Erythroblast (primary cell): Measurements from ENCODE around the gene ENOX1.

Experiments used
- GATA1 ChIP-seq: IDR thresholded peaks from 2 replicates; pipeline ENCODE4 v1.6.1; 2011; ENCODE audit warnings: low read depth, mild to moderate bottlenecking, control low read depth, low read length, moderate library complexity
- POLR2A ChIP-seq: IDR thresholded peaks from 2 replicates; pipeline ENCODE4 v1.6.1; 2011; ENCODE audit warnings: mild to moderate bottlenecking, low read length

- TF ChIP-seq POLR2A (no peak), GATA1 (no peak)
Measured at GRCh38 chr13:43487885-43488284, 298.9 kb downstream of the ENOX1 start.
